ENCODE data around the gene PRR14. TPM values are rescaled to one million over a fixed set of nuclear protein-coding genes. Genes with fewer than 3 reads are reported as not detected.
"Not testable (repeated sequence)": the region's sequence is repeated elsewhere in the genome, so short reads cannot be mapped to it uniquely, and the experiment has no call there.

Gene PRR14
- polyA plus RNA-seq, 1 experiment: 5.2 TPM

GRCh38 chr16:30698139-30698815, 47.5 kb downstream of the PRR14 start:
- DNase-seq (ENCODE audit: low read depth): peak; percentile 69
- ChIA-PET CTCF (interaction anchor here (0.9 to 6.2 kb wide), 3 partner anchors 13 to 289 kb away, joined by 3 to 43 read pairs (median 3); partner anchors contain the start of gene FBRS), POLR2A (no interaction called here)
- no peaks in the 10 kb centered on the region for H3K27me3 ChIP-seq (ENCODE audit: control insufficient read depth, insufficient read depth, low read length)
- TF ChIP-seq CTCF (IDR thresholded peaks at IDR 0.05; ENCODE audit: insufficient read depth, low read depth, low read length): no peak
- peak overlapping the region; percentile 91 for H3K4me3 ChIP-seq (ENCODE audit: low read depth, low read length)
- H3K36me3 ChIP-seq (ENCODE audit: control insufficient read depth, insufficient read depth, low read length): peaks cover 13% of the 10 kb centered on the region

- ChIA-PET POLR2A (interaction anchor here (0.6 kb wide), 1 partner anchor 9 kb away, joined by 3 read pairs; no protein-coding TSS in a partner anchor), CTCF (interaction anchor here (0.7 kb wide), 1 partner anchor 47 kb away, joined by 3 read pairs; no protein-coding TSS in a partner anchor)
- Histone ChIP-seq H3K4me3 (ENCODE audit: low read depth, low read length) (peak within 1 kb of the TSS; percentile 91), H3K27me3 (ENCODE audit: control insufficient read depth, insufficient read depth, low read length) (no peaks in the 10 kb centered on the region), H3K36me3 (ENCODE audit: control insufficient read depth, insufficient read depth, low read length) (peaks cover 15% of the 10 kb centered on the region)
- TF ChIP-seq CTCF (IDR thresholded peaks at IDR 0.05; ENCODE audit: insufficient read depth, low read depth, low read length): no peak
- DNase-seq (ENCODE audit: low read depth): no peak
These were observed 48.3 kb downstream of the PRR14 start, which contains the start of gene SRCAP for GRCh38 chr16:30698816-30699614. Gene SRCAP, plus strand, starts transcription at chr16:30699171. Its CDS starts 1,654 bp downstream, at chr16:30700825.

GRCh38 chr16:30699615-30700099, 48.9 kb downstream of the PRR14 start:
- Histone ChIP-seq H3K36me3 (ENCODE audit: control insufficient read depth, insufficient read depth, low read length) (peaks cover 21% of the 10 kb centered on the region), H3K27me3 (ENCODE audit: control insufficient read depth, insufficient read depth, low read length) (no peaks in the 10 kb centered on the region), H3K4me3 (ENCODE audit: low read depth, low read length) (peak overlapping the region; percentile 91)
- ChIA-PET CTCF (interaction anchor here (0.7 kb wide), 1 partner anchor 47 kb away, joined by 3 read pairs; no protein-coding TSS in a partner anchor), POLR2A (interaction anchor here (0.6 kb wide), 1 partner anchor 9 kb away, joined by 3 read pairs; no protein-coding TSS in a partner anchor)
- DNase-seq (ENCODE audit: low read depth): no peak
- no peak for TF ChIP-seq CTCF (IDR thresholded peaks at IDR 0.05; ENCODE audit: insufficient read depth, low read depth, low read length)

- DNase-seq (ENCODE audit: low read depth): no peak
- Histone ChIP-seq H3K27me3 (ENCODE audit: control insufficient read depth, insufficient read depth, low read length) (no peaks in the 10 kb centered on the region), H3K4me3 (ENCODE audit: low read depth, low read length) (no peak overlapping the region), H3K36me3 (ENCODE audit: control insufficient read depth, insufficient read depth, low read length) (peaks cover 27% of the 10 kb centered on the region)
- ChIA-PET CTCF (no interaction called here), POLR2A (no interaction called here)
- no peak for TF ChIP-seq CTCF (IDR thresholded peaks at IDR 0.05; ENCODE audit: insufficient read depth, low read depth, low read length)
These were observed 49.7 kb downstream of the PRR14 start for GRCh38 chr16:30700491-30700890.

GRCh38 chr16:30700971-30701370, 50.2 kb downstream of the PRR14 start:
- peaks cover 28% of the 10 kb centered on the region for H3K36me3 ChIP-seq (ENCODE audit: control insufficient read depth, insufficient read depth, low read length)
- H3K4me3 ChIP-seq (ENCODE audit: low read depth, low read length): no peak overlapping the region
- H3K27me3 ChIP-seq (ENCODE audit: control insufficient read depth, insufficient read depth, low read length): no peaks in the 10 kb centered on the region
- ChIA-PET CTCF (no interaction called here), POLR2A (no interaction called here)
- no peak for TF ChIP-seq CTCF (IDR thresholded peaks at IDR 0.05; ENCODE audit: insufficient read depth, low read depth, low read length)
- no peak for DNase-seq (ENCODE audit: low read depth)

GRCh38 chr16:30703071-30703470, 52.3 kb downstream of the PRR14 start:
- H3K4me3 ChIP-seq (ENCODE audit: low read depth, low read length); H3K27me3 ChIP-seq (ENCODE audit: control insufficient read depth, insufficient read depth, low read length); POLR2A ChIA-PET; DNase-seq (ENCODE audit: low read depth); CTCF ChIA-PET: not testable (repeated sequence)
- H3K36me3 ChIP-seq (ENCODE audit: control insufficient read depth, insufficient read depth, low read length): peaks cover 39% of the 10 kb centered on the region
